Retina (tissue), 1 donor: ENCODE data around the gene AZU1.
A peak's percentile ranks its signal among the peaks of the same experiment; 100 is the strongest.
"Not testable (repeated sequence)": the region's sequence is repeated elsewhere in the genome, so short reads cannot be mapped to it uniquely, and the experiment has no call there.

Source experiments
- DNase-seq: peaks from one replicate; pipeline ENCODE4 v3.0.0-alpha.2; 2016

AZU1 gene

GRCh38 chr19:810883-811489 lies 16.7 kb upstream of the AZU1 start:
- no peak for DNase-seq

GRCh38 chr19:811506-812048 lies 16.1 kb upstream of the AZU1 start:
- DNase-seq = no peak

GRCh38 chr19:812049-812746 lies 15.4 kb upstream of the AZU1 start:
- no peak for DNase-seq

- DNase-seq = no peak
Observed at GRCh38 chr19:812747-813218, 14.9 kb upstream of the AZU1 start.

- DNase-seq = no peak
Observed at GRCh38 chr19:813219-814151, 14.2 kb upstream of the AZU1 start.

- no peak for DNase-seq
Observed at GRCh38 chr19:814152-815078, 13.2 kb upstream of the AZU1 start.

- no peak for DNase-seq
Observed at GRCh38 chr19:815079-815774, 12.4 kb upstream of the AZU1 start.

- no peak for DNase-seq
Observed at GRCh38 chr19:815775-816499, 11.7 kb upstream of the AZU1 start.

- no peak for DNase-seq
Observed at GRCh38 chr19:816500-816857, 11.2 kb upstream of the AZU1 start.

- DNase-seq = not testable (repeated sequence)
Observed at GRCh38 chr19:820212-820611, 7.4 kb upstream of the AZU1 start.

GRCh38 chr19:821231-821824 lies 6.3 kb upstream of the AZU1 start:
- DNase-seq = no peak

- peak; percentile 65 for DNase-seq
Observed at GRCh38 chr19:821825-822503, 5.7 kb upstream of the AZU1 start, which contains the start of gene PLPPR3. PLPPR3 (minus strand) TSS chr19:821955; CDS start chr19:821559, 396 bp downstream.

- peak; percentile 65 for DNase-seq
Observed at GRCh38 chr19:823565-824121, 4.0 kb upstream of the AZU1 start.

- no peak for DNase-seq
Observed at GRCh38 chr19:824885-825284, 2.8 kb upstream of the AZU1 start.

GRCh38 chr19:825897-826644 lies 1.6 kb upstream of the AZU1 start:
- DNase-seq = no peak

GRCh38 chr19:827314-827709 lies 325 bp upstream of the AZU1 start:
- DNase-seq = no peak

GRCh38 chr19:829129-829758 lies 1.6 kb downstream of the AZU1 start:
- no peak for DNase-seq
